Vein endothelial cell (primary cell): ENCODE data around the gene MYO1B. TPM values are rescaled to one million over a fixed set of nuclear protein-coding genes. Genes with fewer than 3 reads are reported as not detected.

Experiments
- small RNA-seq: library from RNA; depleted of rRNA; stranded (forward); fragments of <200 nt; gene quantifications from one replicate; pipeline ENCODE3, GENCODE V24; 2012
- total RNA-seq: library from RNA; depleted of rRNA; stranded (reverse); fragments of >200 nt; gene quantifications from 2 replicates; pipeline ENCODE4 v1.2.3, GENCODE V29; 2012

MYO1B gene
- 119 and 198 TPM in 2 replicates for total RNA-seq

DNA sequence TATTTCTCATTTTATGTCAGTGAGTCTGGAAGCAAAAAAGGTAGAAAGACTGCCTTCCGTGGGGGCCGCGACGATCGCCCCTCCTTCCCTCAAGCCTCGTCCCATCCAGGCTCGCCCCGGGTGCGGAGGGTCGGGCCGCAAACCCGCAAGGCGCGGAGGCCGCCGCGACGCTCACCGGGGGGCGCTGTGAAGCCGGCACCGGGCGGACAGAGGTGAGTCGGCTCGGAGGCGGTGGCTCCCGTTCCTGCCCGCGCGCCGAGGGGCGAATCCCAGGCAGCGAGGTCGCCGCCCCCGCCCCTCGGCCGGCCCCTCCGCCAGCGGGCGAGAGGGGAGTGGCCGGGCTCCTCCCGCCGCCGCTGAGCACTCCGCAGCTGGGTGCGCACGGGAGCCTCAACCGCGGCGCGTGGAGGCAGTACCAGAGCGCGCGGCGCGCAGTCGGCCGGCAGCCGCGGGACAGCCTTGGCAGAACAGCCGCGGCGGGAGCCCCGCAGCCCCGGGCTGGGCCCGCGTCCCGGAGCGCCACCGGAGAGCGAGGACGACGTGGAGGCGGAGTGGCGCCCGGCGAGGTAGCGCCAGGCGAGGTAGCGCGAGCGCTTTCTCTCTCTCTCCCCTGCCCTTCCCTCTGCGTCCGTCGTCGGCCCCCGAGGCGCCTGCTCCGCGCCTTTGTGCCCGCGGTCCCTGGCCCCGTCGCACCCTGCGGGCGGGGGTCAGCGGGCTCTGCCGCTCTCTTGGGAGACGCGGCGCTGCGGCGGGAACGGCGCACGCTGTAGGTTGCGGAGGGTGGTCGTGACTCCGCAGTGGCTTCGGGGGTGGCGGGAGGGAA, at the start of gene MYO1B:
Gene MYO1B (plus strand): TSS at position 359 of the 823 bp plus-strand sequence. CDS start 31,492 bp downstream, outside the sequence.

Small RNA genes lying within 50 kb of the gene (small RNA-seq; reads per million reads assigned to genes)
- not detected for gene RNU6-1045P

Other genes starting within 250 kb of the MYO1B start
- gene STAT1, start 231.2 kb upstream of the MYO1B start, total RNA-seq, result 89.2 and 188 TPM in 2 replicates
- 1.4 and 3.6 TPM in 2 replicates for gene STAT4, start 94.4 kb upstream of the MYO1B start, total RNA-seq